Measurements from ENCODE around the gene PLEKHF1.
"Not testable (repeated sequence)": the region's sequence is repeated elsewhere in the genome, so short reads cannot be mapped to it uniquely, and the experiment has no call there.

The PLEKHF1 gene

GRCh38 chr19:29665826-29666577 is 741 bp downstream of the PLEKHF1 start:
- no peak for TF ChIP-seq CTCF (conservative IDR thresholded peaks at IDR 0.05; ENCODE audit: low read length)
- peak; percentile 69 for DNase-seq (ENCODE audit: low read depth)
- H3K4me3 ChIP-seq (ENCODE audit: low read length), result peak overlapping the region; percentile 85

DNA sequence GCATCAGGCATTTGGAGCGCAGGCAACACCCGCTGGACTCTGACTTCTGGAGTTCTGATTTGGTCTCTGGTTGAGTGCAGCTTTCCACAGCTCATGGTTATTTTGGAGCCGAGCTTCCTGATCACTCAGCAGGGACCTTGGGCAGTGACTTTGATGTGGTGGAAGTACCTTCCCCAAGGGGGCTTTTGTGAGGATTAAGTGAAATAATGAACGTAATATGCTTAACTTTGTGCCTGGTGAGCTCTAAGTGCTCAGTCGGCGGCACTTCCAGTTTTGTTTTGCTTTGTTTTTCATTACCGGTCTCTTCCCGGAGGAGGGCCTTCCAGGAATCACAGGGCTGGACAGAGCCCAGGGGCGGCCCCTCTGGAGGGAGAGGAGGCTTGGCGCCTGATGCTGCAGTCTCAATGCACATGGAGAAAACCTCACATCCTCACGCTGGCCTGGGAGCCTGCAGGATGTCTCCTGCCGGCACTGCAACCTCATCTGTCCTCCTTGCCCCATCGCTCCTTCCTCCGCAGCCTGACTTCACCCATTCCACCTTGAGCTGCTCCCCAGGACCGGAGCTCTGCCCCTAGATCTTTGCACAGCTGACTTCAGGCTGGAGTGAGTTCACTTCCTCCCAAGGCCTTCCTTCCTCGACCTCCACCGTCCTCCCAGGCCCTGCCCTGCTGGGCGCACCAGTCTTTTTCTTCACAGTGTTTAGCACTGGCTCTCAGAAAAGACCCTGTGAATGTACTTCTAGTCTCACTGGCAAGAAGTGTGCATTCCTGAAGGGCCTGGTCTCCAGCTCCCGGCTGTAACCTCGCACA is 1.5 kb downstream of the PLEKHF1 start:
- peak; percentile 72 for DNase-seq (ENCODE audit: low read depth)
- H3K4me3 ChIP-seq (ENCODE audit: low read length), result peak overlapping the region; percentile 85

GRCh38 chr19:29667387-29667783 is 2.1 kb downstream of the PLEKHF1 start:
- no peak for DNase-seq (ENCODE audit: low read depth)
- H3K4me3 ChIP-seq (ENCODE audit: low read length), result peak overlapping the region; percentile 85
- no peak for TF ChIP-seq CTCF (conservative IDR thresholded peaks at IDR 0.05; ENCODE audit: low read length)

More for the DNA sequence above, 1.5 kb downstream of the PLEKHF1 start:
- 0 out of 2 replicates have a peak, but pooled peaks have one; percentile 5 for TF ChIP-seq CTCF (conservative IDR thresholded peaks at IDR 0.05; ENCODE audit: low read length)

- no peak overlapping the region for H3K4me3 ChIP-seq (ENCODE audit: low read length)
- no peak for DNase-seq (ENCODE audit: low read depth)
- TF ChIP-seq CTCF (conservative IDR thresholded peaks at IDR 0.05; ENCODE audit: low read length), result no peak
Observed at GRCh38 chr19:29667901-29668341, 2.7 kb downstream of the PLEKHF1 start.

DNA sequence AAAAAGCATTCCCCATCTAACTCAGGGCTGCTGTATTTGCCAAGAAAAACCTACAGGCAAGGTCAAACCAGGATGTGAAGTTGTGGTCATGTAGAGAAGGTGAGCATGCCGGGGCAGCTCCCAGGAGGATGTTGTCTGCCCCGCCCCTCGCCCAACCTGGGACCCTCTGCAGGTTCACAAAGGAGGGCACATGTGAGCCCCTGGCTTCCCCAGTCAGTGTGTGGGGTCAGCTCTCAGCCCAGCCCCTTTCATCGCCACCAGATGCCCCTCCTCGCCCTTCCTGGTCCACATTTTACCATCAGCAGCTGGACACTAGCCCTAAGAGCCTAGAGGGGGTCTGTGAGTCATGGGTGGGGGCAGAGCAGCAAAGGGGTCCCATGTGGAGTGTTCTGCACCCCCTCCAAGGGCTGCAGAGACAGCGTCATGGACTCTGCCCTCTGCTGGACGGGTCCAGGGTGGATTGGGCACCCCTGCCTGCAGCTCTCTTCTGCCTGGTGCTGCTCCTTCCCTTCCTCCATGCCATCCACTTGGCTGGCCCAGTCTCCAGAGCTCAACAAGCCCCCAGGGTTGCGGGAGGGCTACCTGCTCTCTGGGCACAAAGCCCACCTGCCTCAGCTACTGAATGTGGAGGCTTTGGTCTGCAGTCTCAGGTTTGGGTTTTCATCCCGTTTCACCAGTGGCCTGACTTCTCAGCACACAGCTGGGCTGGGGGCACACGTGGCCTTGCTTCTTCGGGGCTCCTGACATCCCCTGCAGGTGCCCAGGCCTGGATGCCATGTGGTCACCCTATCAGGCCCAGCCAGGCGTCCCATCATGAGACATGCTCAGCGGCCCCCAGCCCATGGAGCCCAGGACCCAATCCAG is 3.7 kb downstream of the PLEKHF1 start:
- peak; percentile 33 for TF ChIP-seq CTCF (conservative IDR thresholded peaks at IDR 0.05; ENCODE audit: low read length)
- no peak for DNase-seq (ENCODE audit: low read depth)
- no peak overlapping the region for H3K4me3 ChIP-seq (ENCODE audit: low read length)

DNA sequence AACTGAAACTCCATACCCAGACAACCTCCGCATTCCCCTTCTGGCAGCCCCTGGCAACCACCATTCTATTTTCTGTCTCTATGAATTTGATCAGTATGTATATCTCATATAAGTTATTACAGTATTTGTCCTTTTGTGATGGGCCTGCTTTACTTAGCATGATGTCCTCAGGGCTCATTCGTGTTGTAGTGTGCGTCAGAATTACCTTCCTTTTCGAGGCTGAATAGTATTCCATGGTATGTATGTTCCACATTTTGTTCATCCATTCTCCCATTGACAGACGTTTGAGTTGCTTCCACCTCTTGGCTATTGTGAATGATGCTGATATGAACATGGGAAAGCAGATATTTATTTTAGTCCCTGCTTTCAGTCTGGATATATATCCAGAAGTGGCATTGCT is 5.0 kb downstream of the PLEKHF1 start:
- DNase-seq (ENCODE audit: low read depth), result no peak
- no peak for TF ChIP-seq CTCF (conservative IDR thresholded peaks at IDR 0.05; ENCODE audit: low read length)
- no peak overlapping the region for H3K4me3 ChIP-seq (ENCODE audit: low read length)

DNA sequence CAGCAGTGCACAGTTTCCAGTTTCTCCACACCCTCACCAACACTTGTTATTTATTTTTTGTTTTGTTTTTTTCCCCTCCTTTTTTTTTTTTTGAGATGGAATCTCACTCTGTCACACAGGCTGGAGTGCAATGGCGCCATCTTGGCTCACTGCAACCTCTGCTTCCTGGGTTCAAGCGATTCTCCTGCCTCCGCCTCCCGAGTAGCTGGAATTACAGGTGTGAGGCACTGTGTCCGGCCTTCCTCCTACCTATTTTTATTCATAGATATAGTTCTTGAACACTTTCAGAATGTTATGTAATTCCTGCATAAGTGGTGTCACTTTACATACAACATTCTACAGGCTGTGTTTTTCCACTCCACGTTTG is 5.7 kb downstream of the PLEKHF1 start:
- not testable (repeated sequence) for DNase-seq (ENCODE audit: low read depth); H3K4me3 ChIP-seq (ENCODE audit: low read length)

All from AG10803 (cell line).